ENCODE data around the gene ARPC2. TPM values are rescaled to one million over a fixed set of nuclear protein-coding genes. Genes with fewer than 3 reads are reported as not detected.

The ARPC2 gene
- total and polyA plus RNA-seq, 10 of the 15 experiments (the other 5 are each of a cell fraction or from before 2014, with no cell fraction given), result 440 to 980 (median 709) TPM

DNA sequence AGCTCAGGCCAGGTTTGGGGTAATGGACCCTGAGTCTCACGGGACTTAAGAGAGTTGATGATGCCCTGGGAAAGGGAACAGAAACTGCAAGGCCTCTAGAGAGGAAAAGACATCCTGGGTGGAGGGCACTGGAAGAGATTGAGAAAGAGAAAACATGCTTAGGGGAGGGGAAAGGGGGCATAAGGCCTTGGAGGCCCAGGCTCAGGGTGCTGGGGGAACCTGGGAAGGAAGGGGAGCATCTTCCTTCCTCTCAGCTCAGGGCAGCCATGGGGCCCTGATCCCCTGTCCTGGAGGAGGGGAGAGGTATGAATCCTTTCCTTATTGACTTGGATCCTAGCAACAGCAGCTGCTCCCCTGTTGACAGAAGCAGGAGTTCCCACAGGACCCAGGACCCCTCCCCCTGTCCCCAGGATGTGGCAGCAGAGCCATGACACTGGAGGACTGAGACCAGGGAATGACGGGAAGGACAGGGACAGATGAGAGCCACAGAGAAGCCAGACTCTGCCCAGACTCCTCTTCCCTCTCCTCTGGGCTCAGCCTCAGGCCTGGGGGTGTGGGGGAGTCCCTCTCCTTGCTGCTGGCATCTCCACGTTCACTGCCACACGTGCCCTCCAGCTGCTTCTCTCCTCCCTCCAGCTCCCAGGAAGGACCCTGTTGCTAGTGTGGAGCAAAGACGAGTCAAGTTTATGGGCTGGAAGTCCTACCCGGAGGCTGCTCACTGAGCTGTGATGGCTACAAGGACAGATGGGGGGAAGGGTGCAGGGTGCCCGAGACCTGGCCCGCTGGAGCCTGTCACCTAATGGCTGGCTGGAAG lies 44.6 kb downstream of the ARPC2 start (continued):
- TF ChIP-seq TARDBP (IDR thresholded peaks at IDR 0.05; ENCODE audit: borderline replicate concordance) (no peak), ETV6 (conservative IDR thresholded peaks at IDR 0.05 in 1 of 2, IDR thresholded peaks at IDR 0.05 in 1 of 2; ENCODE audit: borderline replicate concordance in 1 of 2, low read depth in 1 of 2) (no peak), SPI1 (IDR thresholded peaks at IDR 0.05; ENCODE audit: borderline replicate concordance, insufficient read depth, low read depth, low read length) (peak; percentile 65; the same call in 1 of the 2 replicates), TCF7 (IDR thresholded peaks at IDR 0.05; ENCODE audit: borderline replicate concordance) (no peak), EGR1 (IDR thresholded peaks at IDR 0.05; ENCODE audit: borderline replicate concordance in 1 of 2, low read depth in 2 of 2, low read length in 2 of 2) (no peak), E4F1 (IDR thresholded peaks at IDR 0.05; ENCODE audit: borderline replicate concordance, partially characterized antibody) (no peak), IKZF2 (IDR thresholded peaks at IDR 0.05) (peak in 1 of 2 experiments; percentile 24; a peak in 1 of 4 replicates)
- TF ChIP-seq, protein P1, sequence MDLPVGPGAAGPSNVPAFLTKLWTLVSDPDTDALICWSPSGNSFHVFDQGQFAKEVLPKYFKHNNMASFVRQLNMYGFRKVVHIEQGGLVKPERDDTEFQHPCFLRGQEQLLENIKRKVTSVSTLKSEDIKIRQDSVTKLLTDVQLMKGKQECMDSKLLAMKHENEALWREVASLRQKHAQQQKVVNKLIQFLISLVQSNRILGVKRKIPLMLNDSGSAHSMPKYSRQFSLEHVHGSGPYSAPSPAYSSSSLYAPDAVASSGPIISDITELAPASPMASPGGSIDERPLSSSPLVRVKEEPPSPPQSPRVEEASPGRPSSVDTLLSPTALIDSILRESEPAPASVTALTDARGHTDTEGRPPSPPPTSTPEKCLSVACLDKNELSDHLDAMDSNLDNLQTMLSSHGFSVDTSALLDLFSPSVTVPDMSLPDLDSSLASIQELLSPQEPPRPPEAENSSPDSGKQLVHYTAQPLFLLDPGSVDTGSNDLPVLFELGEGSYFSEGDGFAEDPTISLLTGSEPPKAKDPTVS (IDR thresholded peaks at IDR 0.05; ENCODE audit: low read depth, low read length), result no peak

Measured in GM12878 (cell line).